ENCODE measurements around the gene IFI44.

The IFI44 gene

DNA sequence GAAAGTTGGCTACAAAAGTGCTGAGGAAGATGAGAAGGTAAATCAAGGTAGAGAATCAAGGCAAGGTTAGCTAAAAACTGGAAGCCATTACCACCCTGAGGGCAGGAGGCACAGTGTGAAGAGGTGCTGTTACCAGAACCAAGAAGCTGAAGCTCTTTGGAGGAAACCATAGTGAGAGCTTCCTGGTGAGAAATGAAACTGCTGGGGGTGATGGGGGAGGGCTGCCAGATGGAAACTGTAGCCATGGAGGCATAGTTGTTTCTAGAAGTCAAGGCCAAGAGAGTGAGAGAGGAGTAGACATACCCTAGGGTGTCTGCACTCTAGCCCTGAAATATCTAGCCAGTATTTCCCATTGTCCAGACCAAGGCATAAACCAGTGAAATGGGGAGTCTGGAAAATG lies 28.7 kb downstream of the IFI44 start:
- H3K9me3 ChIP-seq (ENCODE audit: low read length), result no peaks in the 10 kb centered on the region
- H3K27me3 ChIP-seq (ENCODE audit: control insufficient read depth in 1 of 2, insufficient read depth in 2 of 2, low read length in 2 of 2), result no peaks in the 10 kb centered on the region
- H3K4me3 ChIP-seq (ENCODE audit: low read depth in 1 of 2, low read length in 2 of 2), result no peak overlapping the region
- H3K27ac ChIP-seq (ENCODE audit: low read depth, low read length), result no peak overlapping the region
- H3K4me1 ChIP-seq (ENCODE audit: insufficient read depth, low read length), result no peaks in the 10 kb centered on the region
- H3K9ac ChIP-seq (ENCODE audit: low read length), result no peak overlapping the region
- no peaks in the 10 kb centered on the region for H3K36me3 ChIP-seq (ENCODE audit: insufficient read depth, low read length)

DNA sequence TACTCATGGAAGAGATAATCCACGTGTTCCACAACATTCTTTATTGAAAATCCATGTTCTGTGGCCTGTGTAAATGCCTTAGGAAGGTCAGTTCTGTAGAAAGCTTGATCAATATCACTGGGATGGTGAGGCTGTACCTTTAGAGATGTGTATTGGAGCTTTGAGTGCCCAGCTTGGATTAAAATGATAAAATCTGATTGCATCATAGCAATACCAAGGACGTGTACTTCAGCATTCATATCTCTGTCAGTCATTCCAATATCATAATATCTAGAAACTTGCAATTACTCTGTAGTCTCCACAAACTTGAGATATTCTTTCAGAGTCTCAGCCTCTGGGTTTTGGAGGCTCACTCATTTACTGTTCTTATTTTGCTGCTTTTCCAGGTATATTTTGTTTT lies 31.6 kb downstream of the IFI44 start:
- no peak overlapping the region for H3K27ac ChIP-seq (ENCODE audit: low read depth, low read length)
- H3K4me1 ChIP-seq (ENCODE audit: insufficient read depth, low read length), result no peaks in the 10 kb centered on the region
- no peak overlapping the region for H3K4me3 ChIP-seq (ENCODE audit: low read depth in 1 of 2, low read length in 2 of 2)
- no peaks in the 10 kb centered on the region for H3K27me3 ChIP-seq (ENCODE audit: control insufficient read depth in 1 of 2, insufficient read depth in 2 of 2, low read length in 2 of 2)
- no peaks in the 10 kb centered on the region for H3K36me3 ChIP-seq (ENCODE audit: insufficient read depth, low read length)
- no peak overlapping the region for H3K9ac ChIP-seq (ENCODE audit: low read length)
- no peaks in the 10 kb centered on the region for H3K9me3 ChIP-seq (ENCODE audit: low read length)

DNA sequence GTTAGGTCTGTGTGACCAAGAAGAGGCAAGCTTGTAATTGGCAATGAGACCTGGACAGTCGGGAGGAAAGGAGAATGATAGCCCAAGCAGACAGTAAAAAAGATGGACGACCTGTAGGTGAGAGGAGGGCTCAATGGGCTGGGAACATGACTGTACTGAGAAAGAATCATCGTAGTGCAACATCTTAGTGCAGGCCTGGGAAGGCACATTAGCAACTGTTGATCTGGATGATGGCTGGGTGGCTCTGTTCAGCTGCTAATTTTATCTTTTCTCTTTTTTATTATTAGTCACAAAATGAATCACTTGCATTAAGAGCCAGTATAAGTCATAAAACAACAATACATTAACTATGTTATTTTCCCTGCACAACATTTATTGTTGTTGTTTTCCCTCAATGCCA lies 32.9 kb downstream of the IFI44 start:
- H3K4me3 ChIP-seq (ENCODE audit: low read depth in 1 of 2, low read length in 2 of 2), result no peak overlapping the region
- no peaks in the 10 kb centered on the region for H3K36me3 ChIP-seq (ENCODE audit: insufficient read depth, low read length)
- H3K9me3 ChIP-seq (ENCODE audit: low read length), result no peaks in the 10 kb centered on the region
- no peaks in the 10 kb centered on the region for H3K4me1 ChIP-seq (ENCODE audit: insufficient read depth, low read length)
- H3K27me3 ChIP-seq (ENCODE audit: control insufficient read depth in 1 of 2, insufficient read depth in 2 of 2, low read length in 2 of 2), result no peaks in the 10 kb centered on the region
- H3K9ac ChIP-seq (ENCODE audit: low read length), result no peak overlapping the region
- H3K27ac ChIP-seq (ENCODE audit: low read depth, low read length), result no peak overlapping the region

DNA sequence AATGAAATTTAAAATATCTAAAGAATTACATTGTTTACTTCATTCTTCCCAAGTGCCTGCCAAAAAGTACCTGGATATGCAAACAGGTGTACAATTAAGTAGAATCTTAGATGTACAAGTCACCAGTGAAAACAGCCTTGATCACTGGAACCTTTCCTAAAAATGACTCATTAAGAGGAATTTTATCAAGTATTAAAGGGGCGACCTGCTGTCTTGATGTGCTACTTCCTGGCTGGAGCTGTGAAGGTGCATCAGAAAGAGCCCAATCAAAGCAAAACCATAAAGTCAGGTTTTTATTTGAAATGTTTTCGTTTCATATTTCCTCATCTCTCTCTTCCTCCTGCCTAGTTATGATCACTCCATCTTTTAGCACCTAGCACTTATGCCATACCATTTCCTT lies 33.4 kb downstream of the IFI44 start:
- H3K4me1 ChIP-seq (ENCODE audit: insufficient read depth, low read length), result no peaks in the 10 kb centered on the region

DNA sequence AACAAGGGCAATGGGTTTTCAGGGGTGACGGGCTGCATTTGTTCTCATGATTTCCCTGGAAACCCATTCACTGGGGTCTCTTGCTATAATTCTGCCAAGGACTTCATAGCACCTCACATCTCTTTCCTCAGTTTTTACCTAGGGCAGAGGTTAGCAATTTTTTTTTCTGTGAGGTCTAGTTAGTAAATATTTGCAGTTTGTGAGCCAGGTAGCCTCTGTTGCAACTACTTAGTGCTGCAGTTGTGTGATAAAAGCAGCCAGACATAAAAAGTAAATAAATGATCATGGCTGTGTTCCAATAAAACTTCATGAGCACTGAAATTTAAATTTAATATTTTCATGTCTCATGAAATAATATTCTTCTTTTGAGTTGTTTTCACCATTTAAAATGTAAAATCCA lies 37.7 kb downstream of the IFI44 start:
- Histone ChIP-seq H3K9me3 (ENCODE audit: low read length) (no peaks in the 10 kb centered on the region), H3K4me1 (ENCODE audit: insufficient read depth, low read length) (no peaks in the 10 kb centered on the region), H3K27ac (ENCODE audit: low read depth, low read length) (no peak overlapping the region), H3K36me3 (ENCODE audit: insufficient read depth, low read length) (no peaks in the 10 kb centered on the region), H3K4me3 (ENCODE audit: low read depth in 1 of 2, low read length in 2 of 2) (no peak overlapping the region), H3K9ac (ENCODE audit: low read length) (no peak overlapping the region), H3K27me3 (ENCODE audit: control insufficient read depth in 1 of 2, insufficient read depth in 2 of 2, low read length in 2 of 2) (no peaks in the 10 kb centered on the region)

More for the DNA sequence above, 33.4 kb downstream of the IFI44 start:
- Histone ChIP-seq H3K36me3 (ENCODE audit: insufficient read depth, low read length) (no peaks in the 10 kb centered on the region), H3K9me3 (ENCODE audit: low read length) (no peaks in the 10 kb centered on the region), H3K27ac (ENCODE audit: low read depth, low read length) (no peak overlapping the region), H3K9ac (ENCODE audit: low read length) (no peak overlapping the region), H3K4me3 (ENCODE audit: low read depth in 1 of 2, low read length in 2 of 2) (no peak overlapping the region), H3K27me3 (ENCODE audit: control insufficient read depth in 1 of 2, insufficient read depth in 2 of 2, low read length in 2 of 2) (no peaks in the 10 kb centered on the region)

DNA sequence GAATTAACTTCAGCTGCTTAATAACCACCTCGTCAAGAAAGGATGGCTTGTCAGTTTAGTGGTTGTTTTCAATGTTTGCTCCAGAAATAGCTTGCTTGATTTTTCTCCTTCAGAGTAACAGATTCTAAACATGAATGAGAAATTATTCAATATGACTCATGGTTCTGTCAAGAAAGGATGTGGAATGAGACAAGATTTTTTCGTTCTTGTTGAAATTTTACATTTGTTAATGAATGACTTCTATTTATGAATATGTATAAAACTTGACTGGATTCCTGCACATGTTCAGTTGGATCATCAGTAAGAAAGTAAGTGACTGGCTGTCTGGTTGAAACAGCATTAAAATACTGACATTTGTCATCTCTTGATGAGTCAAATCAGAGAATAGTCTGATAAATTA lies 38.3 kb downstream of the IFI44 start:
- Histone ChIP-seq H3K27ac (ENCODE audit: low read depth, low read length) (no peak overlapping the region), H3K9ac (ENCODE audit: low read length) (no peak overlapping the region), H3K4me1 (ENCODE audit: insufficient read depth, low read length) (no peaks in the 10 kb centered on the region), H3K4me3 (ENCODE audit: low read depth in 1 of 2, low read length in 2 of 2) (no peak overlapping the region), H3K27me3 (ENCODE audit: control insufficient read depth in 1 of 2, insufficient read depth in 2 of 2, low read length in 2 of 2) (no peaks in the 10 kb centered on the region), H3K9me3 (ENCODE audit: low read length) (no peaks in the 10 kb centered on the region), H3K36me3 (ENCODE audit: insufficient read depth, low read length) (no peaks in the 10 kb centered on the region)

DNA sequence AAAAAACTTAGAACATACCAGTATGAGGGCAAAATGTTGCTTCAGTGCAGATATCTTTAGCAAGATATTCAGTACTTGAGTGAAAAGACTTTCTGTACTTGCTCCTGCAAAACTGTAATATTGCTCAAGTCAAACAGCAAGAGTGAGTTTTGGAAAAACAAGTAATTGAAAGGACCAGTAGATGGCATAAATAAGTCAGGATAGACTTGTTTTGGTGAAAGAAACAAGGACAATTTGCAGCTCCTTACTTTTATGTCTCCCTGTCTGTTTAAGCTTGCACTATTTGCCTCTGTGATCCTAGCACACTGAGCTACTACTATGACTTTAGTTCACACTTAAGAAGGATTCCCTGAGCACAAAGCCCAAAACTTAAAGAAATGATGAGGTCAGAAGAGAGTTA lies 39.1 kb downstream of the IFI44 start:
- H3K27ac ChIP-seq (ENCODE audit: low read depth, low read length), result no peak overlapping the region
- H3K27me3 ChIP-seq (ENCODE audit: control insufficient read depth in 1 of 2, insufficient read depth in 2 of 2, low read length in 2 of 2), result no peaks in the 10 kb centered on the region
- no peaks in the 10 kb centered on the region for H3K9me3 ChIP-seq (ENCODE audit: low read length)
- H3K36me3 ChIP-seq (ENCODE audit: insufficient read depth, low read length), result no peaks in the 10 kb centered on the region
- no peaks in the 10 kb centered on the region for H3K4me1 ChIP-seq (ENCODE audit: insufficient read depth, low read length)
- H3K9ac ChIP-seq (ENCODE audit: low read length), result no peak overlapping the region
- no peak overlapping the region for H3K4me3 ChIP-seq (ENCODE audit: low read depth in 1 of 2, low read length in 2 of 2)

DNA sequence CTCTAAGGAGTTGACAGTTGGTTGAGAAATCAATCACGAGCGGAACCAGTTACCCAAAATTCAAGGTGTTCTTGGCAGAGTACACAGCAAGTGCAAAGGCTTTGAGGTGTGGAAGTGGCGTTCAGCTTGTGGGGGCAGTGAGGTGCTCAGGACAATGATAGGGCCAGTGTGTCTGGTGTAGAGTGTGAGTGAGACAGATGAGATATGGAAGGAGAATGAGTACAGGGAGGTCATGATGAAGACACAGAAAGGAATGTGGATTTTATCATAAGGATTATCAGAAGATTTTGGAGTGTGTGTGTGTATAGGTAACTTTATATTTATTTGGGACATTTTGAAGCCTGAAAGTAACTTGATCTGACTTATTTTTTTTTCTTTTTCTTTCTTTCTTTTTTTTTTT lies 40.9 kb downstream of the IFI44 start:
- Histone ChIP-seq H3K27ac (ENCODE audit: low read depth, low read length) (no peak overlapping the region), H3K9ac (ENCODE audit: low read length) (no peak overlapping the region), H3K9me3 (ENCODE audit: low read length) (no peaks in the 10 kb centered on the region), H3K4me3 (ENCODE audit: low read depth in 1 of 2, low read length in 2 of 2) (no peak overlapping the region), H3K27me3 (ENCODE audit: control insufficient read depth in 1 of 2, insufficient read depth in 2 of 2, low read length in 2 of 2) (no peaks in the 10 kb centered on the region), H3K4me1 (ENCODE audit: insufficient read depth, low read length) (no peaks in the 10 kb centered on the region), H3K36me3 (ENCODE audit: insufficient read depth, low read length) (no peaks in the 10 kb centered on the region)

DNA sequence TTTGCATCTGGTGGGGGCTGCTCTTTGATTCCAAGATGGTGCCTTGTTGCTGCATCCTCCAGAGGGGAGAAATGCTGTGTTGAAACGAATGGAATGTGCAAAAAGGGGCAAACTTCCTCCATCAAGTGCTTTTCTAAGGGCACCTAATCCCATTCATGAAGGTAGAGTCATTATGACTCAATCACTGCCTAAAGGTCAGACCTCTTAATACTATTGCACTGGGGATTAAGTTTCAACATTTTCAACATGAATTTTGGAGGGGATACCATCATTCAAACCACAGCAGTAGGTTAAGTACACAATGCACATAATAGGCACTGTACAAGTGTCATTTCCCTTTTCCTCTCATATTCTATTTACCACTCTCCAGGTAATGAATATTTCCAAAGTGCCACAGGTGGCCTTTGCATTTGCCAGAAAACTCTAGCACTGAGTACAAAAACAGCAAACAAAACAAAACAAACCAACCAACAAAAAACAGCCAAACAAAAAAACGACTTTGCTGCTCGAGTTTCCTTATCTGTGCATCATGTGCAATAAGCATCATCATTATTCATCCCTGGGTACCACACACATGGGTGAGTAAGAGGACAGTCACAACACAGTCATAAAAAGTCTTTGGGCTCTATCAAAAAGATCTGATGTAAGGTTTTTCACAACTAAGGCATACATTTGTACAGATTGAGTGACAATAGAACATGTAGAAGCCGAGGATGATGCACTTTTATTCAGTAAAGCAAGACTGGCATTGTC lies 42.5 kb downstream of the IFI44 start:
- Histone ChIP-seq H3K9ac (ENCODE audit: low read length) (no peak overlapping the region), H3K9me3 (ENCODE audit: low read length) (no peaks in the 10 kb centered on the region), H3K36me3 (ENCODE audit: insufficient read depth, low read length) (no peaks in the 10 kb centered on the region), H3K27ac (ENCODE audit: low read depth, low read length) (no peak overlapping the region), H3K27me3 (ENCODE audit: control insufficient read depth in 1 of 2, insufficient read depth in 2 of 2, low read length in 2 of 2) (no peaks in the 10 kb centered on the region), H3K4me1 (ENCODE audit: insufficient read depth, low read length) (no peaks in the 10 kb centered on the region), H3K4me3 (ENCODE audit: low read depth in 1 of 2, low read length in 2 of 2) (no peak overlapping the region)

DNA sequence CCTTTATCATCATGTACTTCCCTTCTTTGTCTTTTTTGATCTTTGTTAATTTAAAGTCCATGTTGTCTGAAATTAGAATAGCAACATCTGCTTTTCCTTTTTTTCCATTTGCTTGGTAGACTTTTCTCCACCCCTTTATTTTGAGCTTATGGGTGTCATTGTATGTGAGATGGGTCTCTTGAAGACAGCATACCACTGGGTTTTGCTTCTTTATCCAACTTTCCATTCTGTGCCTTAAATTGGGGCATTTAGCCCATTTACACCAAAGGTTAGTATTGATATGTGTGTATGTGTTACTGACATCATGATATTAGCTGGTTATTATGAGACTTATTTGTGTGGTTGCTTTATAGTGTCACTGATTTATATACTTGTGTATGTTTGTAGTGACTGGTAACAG lies 50.2 kb downstream of the IFI44 start:
- Histone ChIP-seq H3K27ac (ENCODE audit: low read depth, low read length) (no peak overlapping the region), H3K27me3 (ENCODE audit: control insufficient read depth in 1 of 2, insufficient read depth in 2 of 2, low read length in 2 of 2) (no peaks in the 10 kb centered on the region), H3K4me1 (ENCODE audit: insufficient read depth, low read length) (no peaks in the 10 kb centered on the region), H3K4me3 (ENCODE audit: low read depth in 1 of 2, low read length in 2 of 2) (no peak overlapping the region), H3K9me3 (ENCODE audit: low read length) (no peaks in the 10 kb centered on the region), H3K9ac (ENCODE audit: low read length) (no peak overlapping the region), H3K36me3 (ENCODE audit: insufficient read depth, low read length) (no peaks in the 10 kb centered on the region)

DNA sequence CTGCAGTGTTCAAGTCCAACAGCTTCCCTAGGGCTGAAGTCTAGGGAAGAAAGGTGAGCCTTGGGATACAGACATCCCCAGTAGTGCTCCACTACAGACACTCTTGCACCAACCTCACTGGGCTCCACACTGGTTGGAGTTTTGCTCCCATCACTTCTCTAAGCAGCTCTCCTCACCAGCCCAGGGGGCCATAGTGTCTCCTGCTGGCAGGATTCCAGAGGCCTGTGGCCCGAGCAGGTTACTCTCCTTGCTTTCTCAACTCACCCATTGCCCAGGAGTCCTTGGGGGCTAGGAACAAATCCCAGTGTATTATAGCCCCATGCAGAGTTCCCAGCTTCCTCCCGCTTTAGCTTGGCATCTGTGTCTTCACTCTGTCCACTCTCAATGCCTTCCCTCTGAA lies 52.8 kb downstream of the IFI44 start:
- no peak overlapping the region for H3K9ac ChIP-seq (ENCODE audit: low read length)
- H3K4me1 ChIP-seq (ENCODE audit: insufficient read depth, low read length), result no peaks in the 10 kb centered on the region
- H3K27ac ChIP-seq (ENCODE audit: low read depth, low read length), result no peak overlapping the region

DNA sequence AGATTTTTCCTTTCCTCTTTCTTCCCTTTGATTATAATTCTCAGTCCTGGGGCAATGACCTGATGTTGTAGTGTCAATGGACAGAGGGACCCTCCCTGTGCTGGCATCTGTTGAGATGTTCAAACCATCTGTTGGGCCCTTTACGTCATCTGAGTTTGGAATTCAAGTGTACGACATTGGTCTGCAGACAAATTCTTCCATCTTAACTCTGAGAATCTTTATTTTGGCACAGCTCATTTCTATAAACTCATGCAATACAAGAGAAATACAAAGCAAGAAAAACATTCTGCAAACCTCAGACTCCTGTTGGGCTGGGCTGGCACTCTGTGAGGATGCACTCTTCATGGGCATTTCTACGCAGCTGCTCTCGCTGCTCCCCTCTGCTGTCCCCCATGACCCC lies 54.2 kb downstream of the IFI44 start:
- no peaks in the 10 kb centered on the region for H3K27me3 ChIP-seq (ENCODE audit: control insufficient read depth in 1 of 2, insufficient read depth in 2 of 2, low read length in 2 of 2)
- no peak overlapping the region for H3K9ac ChIP-seq (ENCODE audit: low read length)
- H3K4me3 ChIP-seq (ENCODE audit: low read depth in 1 of 2, low read length in 2 of 2), result no peak overlapping the region
- no peaks in the 10 kb centered on the region for H3K4me1 ChIP-seq (ENCODE audit: insufficient read depth, low read length)
- H3K9me3 ChIP-seq (ENCODE audit: low read length), result no peaks in the 10 kb centered on the region
- no peaks in the 10 kb centered on the region for H3K36me3 ChIP-seq (ENCODE audit: insufficient read depth, low read length)
- no peak overlapping the region for H3K27ac ChIP-seq (ENCODE audit: low read depth, low read length)

More for the DNA sequence above, 52.8 kb downstream of the IFI44 start:
- no peak overlapping the region for H3K4me3 ChIP-seq (ENCODE audit: low read depth in 1 of 2, low read length in 2 of 2)
- H3K27me3 ChIP-seq (ENCODE audit: control insufficient read depth in 1 of 2, insufficient read depth in 2 of 2, low read length in 2 of 2), result no peaks in the 10 kb centered on the region
- H3K9me3 ChIP-seq (ENCODE audit: low read length), result no peaks in the 10 kb centered on the region
- H3K36me3 ChIP-seq (ENCODE audit: insufficient read depth, low read length), result no peaks in the 10 kb centered on the region
